Suprapubic skin (tissue), 4 donors: ENCODE results near the gene KLHL13. TPM values are rescaled to one million over a fixed set of nuclear protein-coding genes. Genes with fewer than 3 reads are reported as not detected.
"Not testable (repeated sequence)": the region's sequence is repeated elsewhere in the genome, so short reads cannot be mapped to it uniquely, and the experiment has no call there.

Experiments
- DNase-seq, 2 donors: peaks; one replicate each; pipeline ENCODE4 v3.0.0-alpha.2; 2019; ENCODE audit warnings: low spot score in 2 of 2
- H3K27ac ChIP-seq: fragments of 200-600 bp; sonication (generic); one replicate; pipeline ENCODE4 v1.5.1; 2019
- H3K27me3 ChIP-seq: fragments of 200-600 bp; sonication (generic); one replicate; pipeline ENCODE4 v1.5.1; 2019
- H3K36me3 ChIP-seq: fragments of 200-600 bp; sonication (generic); one replicate; pipeline ENCODE4 v1.5.1; 2019
- H3K4me1 ChIP-seq: fragments of 200-600 bp; sonication (generic); one replicate; pipeline ENCODE4 v1.5.1; 2019
- H3K4me3 ChIP-seq: fragments of 200-600 bp; sonication (generic); one replicate; pipeline ENCODE4 v1.5.1; 2019; ENCODE audit warnings: mild to moderate bottlenecking
- H3K9me3 ChIP-seq: fragments of 200-600 bp; sonication (generic); one replicate; pipeline ENCODE4 v1.5.1; 2019
- EP300 ChIP-seq: sonication (generic); formaldehyde crosslinking; IDR thresholded peaks from one replicate; pipeline ENCODE4 v1.6.1; 2017; ENCODE audit warnings: antibody characterized with exemption
- POLR2A ChIP-seq, 2 donors: fragments of 450-650 bp; IDR thresholded peaks; one replicate each; pipeline ENCODE4 v1.6.1; 2017; ENCODE audit warnings: antibody characterized with exemption in 2 of 2, mild to moderate bottlenecking in 2 of 2, moderate library complexity in 2 of 2
- POLR2AphosphoS5 ChIP-seq, 3 donors: sonication (generic); formaldehyde crosslinking; IDR thresholded peaks; one replicate each; pipeline ENCODE4 v1.6.1; 2017; ENCODE audit warnings: antibody characterized with exemption in 3 of 3
- WGBS: methylation state at CpG from one replicate; pipeline ENCODE4 v1.1.5; 2018; 5-methylcytosine and 5-hydroxymethylcytosine counted together
- total RNA-seq, 4 donors: library from RNA; depleted of rRNA; stranded (reverse); fragments of >200 nt; gene quantifications; one replicate each; pipeline ENCODE4 v1.1.0, GENCODE V29; 2016
- TF ChIP-seq, protein P1 (sequence below), 2 donors: fragments of 200-600 bp in 1 of 2; fragments of 450-650 bp in 1 of 2; sonication (generic) in 1 of 2; IDR thresholded peaks; one replicate each; pipeline ENCODE4 v1.5.1; 2016 to 2019; ENCODE audit warnings: antibody characterized with exemption in 2 of 2, mild to moderate bottlenecking in 1 of 2, moderate library complexity in 1 of 2

KLHL13 gene
- total RNA-seq, 4 donors from 2014 or later: 1.1 to 1.7 (median 1.6) TPM

GRCh38 chrX:118152721-118153120 lies 36.1 kb upstream of the KLHL13 start:
- Histone ChIP-seq H3K27ac (no peak overlapping the region), H3K36me3 (no peaks in the 10 kb centered on the region), H3K27me3 (no peaks in the 10 kb centered on the region), H3K4me1 (no peaks in the 10 kb centered on the region), H3K4me3 (no peak overlapping the region), H3K9me3 (no peaks in the 10 kb centered on the region)
- TF ChIP-seq POLR2AphosphoS5 (IDR thresholded peaks at IDR 0.05) (no peak), EP300 (no peak), POLR2A (IDR thresholded peaks at IDR 0.05) (no peak)
- TF ChIP-seq, protein P1, sequence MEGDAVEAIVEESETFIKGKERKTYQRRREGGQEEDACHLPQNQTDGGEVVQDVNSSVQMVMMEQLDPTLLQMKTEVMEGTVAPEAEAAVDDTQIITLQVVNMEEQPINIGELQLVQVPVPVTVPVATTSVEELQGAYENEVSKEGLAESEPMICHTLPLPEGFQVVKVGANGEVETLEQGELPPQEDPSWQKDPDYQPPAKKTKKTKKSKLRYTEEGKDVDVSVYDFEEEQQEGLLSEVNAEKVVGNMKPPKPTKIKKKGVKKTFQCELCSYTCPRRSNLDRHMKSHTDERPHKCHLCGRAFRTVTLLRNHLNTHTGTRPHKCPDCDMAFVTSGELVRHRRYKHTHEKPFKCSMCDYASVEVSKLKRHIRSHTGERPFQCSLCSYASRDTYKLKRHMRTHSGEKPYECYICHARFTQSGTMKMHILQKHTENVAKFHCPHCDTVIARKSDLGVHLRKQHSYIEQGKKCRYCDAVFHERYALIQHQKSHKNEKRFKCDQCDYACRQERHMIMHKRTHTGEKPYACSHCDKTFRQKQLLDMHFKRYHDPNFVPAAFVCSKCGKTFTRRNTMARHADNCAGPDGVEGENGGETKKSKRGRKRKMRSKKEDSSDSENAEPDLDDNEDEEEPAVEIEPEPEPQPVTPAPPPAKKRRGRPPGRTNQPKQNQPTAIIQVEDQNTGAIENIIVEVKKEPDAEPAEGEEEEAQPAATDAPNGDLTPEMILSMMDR (IDR thresholded peaks at IDR 0.05): no peak
- DNase-seq: no peak
- 33% methylated on average over 2 of the region's 2 CpGs for WGBS

GRCh38 chrX:118148737-118149136 lies 32.1 kb upstream of the KLHL13 start:
- Histone ChIP-seq H3K27me3 (no peaks in the 10 kb centered on the region), H3K9me3 (no peaks in the 10 kb centered on the region), H3K4me3 (no peak overlapping the region), H3K4me1 (no peaks in the 10 kb centered on the region), H3K36me3 (no peaks in the 10 kb centered on the region), H3K27ac (no peak overlapping the region)
- 85% methylated on average over 1 of the region's 1 CpG for WGBS
- DNase-seq: no peak
- no peak for TF ChIP-seq POLR2A (IDR thresholded peaks at IDR 0.05)
- no peak for TF ChIP-seq POLR2AphosphoS5 (IDR thresholded peaks at IDR 0.05)
- no peak for TF ChIP-seq EP300
- TF ChIP-seq, protein P1 (IDR thresholded peaks at IDR 0.05): no peak

DNA sequence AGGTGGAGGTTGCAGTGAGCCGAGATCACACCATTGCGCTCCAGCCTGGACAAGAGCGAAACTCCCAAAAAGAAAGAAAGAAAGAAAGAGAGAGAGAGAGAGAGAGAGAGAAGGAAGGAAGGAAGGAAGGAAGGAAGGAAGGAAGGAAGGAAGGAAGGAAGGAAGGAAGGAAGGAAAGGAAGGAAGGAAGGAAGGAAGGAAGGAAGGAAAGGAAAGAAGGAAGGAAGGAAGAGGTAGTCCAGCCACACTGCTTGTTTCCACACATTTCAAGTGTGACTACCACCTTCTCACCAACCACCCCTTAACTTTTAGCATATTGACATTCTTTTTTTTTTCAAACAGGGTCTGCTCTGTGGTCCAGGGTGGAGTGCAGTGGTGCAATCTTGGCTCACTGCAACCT lies 31.2 kb upstream of the KLHL13 start:
- 100% methylated on average over 3 of the region's 3 CpGs for WGBS
- not testable (repeated sequence) for H3K9me3 ChIP-seq

GRCh38 chrX:118143578-118143977 lies 27.0 kb upstream of the KLHL13 start:
- TF ChIP-seq, protein P1 (IDR thresholded peaks at IDR 0.05): no peak
- TF ChIP-seq EP300: no peak
- TF ChIP-seq POLR2A (IDR thresholded peaks at IDR 0.05): no peak
- TF ChIP-seq POLR2AphosphoS5 (IDR thresholded peaks at IDR 0.05): no peak
- 86% methylated on average over 3 of the region's 3 CpGs for WGBS
- DNase-seq: no peak
- Histone ChIP-seq H3K27me3 (no peaks in the 10 kb centered on the region), H3K36me3 (no peaks in the 10 kb centered on the region), H3K9me3 (no peaks in the 10 kb centered on the region), H3K4me3 (no peak overlapping the region), H3K27ac (no peak overlapping the region), H3K4me1 (no peaks in the 10 kb centered on the region)

More for the DNA sequence above, 31.2 kb upstream of the KLHL13 start:
- H3K36me3 ChIP-seq, H3K4me1 ChIP-seq, H3K27ac ChIP-seq, H3K4me3 ChIP-seq, DNase-seq, H3K27me3 ChIP-seq: not testable (repeated sequence)

GRCh38 chrX:118131336-118131735 lies 14.7 kb upstream of the KLHL13 start:
- Histone ChIP-seq H3K4me1 (no peaks in the 10 kb centered on the region), H3K36me3 (no peaks in the 10 kb centered on the region), H3K9me3 (no peaks in the 10 kb centered on the region), H3K4me3 (no peak overlapping the region), H3K27me3 (no peaks in the 10 kb centered on the region), H3K27ac (no peak overlapping the region)
- no peak for TF ChIP-seq EP300
- no peak for TF ChIP-seq POLR2A (IDR thresholded peaks at IDR 0.05)
- TF ChIP-seq, protein P1 (IDR thresholded peaks at IDR 0.05): no peak
- TF ChIP-seq POLR2AphosphoS5 (IDR thresholded peaks at IDR 0.05): no peak
- WGBS: 75% methylated on average over 3 of the region's 3 CpGs
- DNase-seq: no peak

DNA sequence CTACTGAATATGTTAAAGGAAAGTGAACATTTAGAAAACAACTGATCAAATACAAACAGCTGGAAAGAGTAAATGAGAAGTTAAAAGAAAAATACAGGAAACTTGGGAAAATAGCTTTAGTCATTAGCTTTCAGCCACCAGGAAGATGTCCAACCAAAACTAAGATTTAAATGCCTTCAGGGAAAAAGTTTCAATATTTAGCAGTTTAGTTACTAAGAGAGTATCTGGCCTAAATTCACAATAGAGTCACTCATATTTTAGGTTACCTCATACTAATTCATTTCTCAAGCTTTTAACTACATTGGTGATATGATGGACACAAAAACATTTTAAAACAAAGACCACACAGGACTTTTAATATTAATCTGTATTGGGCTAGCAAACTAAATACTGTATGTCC lies 13.1 kb upstream of the KLHL13 start:
- H3K36me3 ChIP-seq: no peaks in the 10 kb centered on the region

More for the DNA sequence above, 13.1 kb upstream of the KLHL13 start:
- no peak for TF ChIP-seq POLR2AphosphoS5 (IDR thresholded peaks at IDR 0.05)
- H3K4me3 ChIP-seq: no peak overlapping the region
- no peak for DNase-seq
- no peaks in the 10 kb centered on the region for H3K4me1 ChIP-seq
- H3K27ac ChIP-seq: no peak overlapping the region
- no peaks in the 10 kb centered on the region for H3K27me3 ChIP-seq
- no peaks in the 10 kb centered on the region for H3K9me3 ChIP-seq
